Measurements from ENCODE around the gene KY.
A peak's percentile ranks its signal among the peaks of the same experiment; 100 is the strongest.

DNA sequence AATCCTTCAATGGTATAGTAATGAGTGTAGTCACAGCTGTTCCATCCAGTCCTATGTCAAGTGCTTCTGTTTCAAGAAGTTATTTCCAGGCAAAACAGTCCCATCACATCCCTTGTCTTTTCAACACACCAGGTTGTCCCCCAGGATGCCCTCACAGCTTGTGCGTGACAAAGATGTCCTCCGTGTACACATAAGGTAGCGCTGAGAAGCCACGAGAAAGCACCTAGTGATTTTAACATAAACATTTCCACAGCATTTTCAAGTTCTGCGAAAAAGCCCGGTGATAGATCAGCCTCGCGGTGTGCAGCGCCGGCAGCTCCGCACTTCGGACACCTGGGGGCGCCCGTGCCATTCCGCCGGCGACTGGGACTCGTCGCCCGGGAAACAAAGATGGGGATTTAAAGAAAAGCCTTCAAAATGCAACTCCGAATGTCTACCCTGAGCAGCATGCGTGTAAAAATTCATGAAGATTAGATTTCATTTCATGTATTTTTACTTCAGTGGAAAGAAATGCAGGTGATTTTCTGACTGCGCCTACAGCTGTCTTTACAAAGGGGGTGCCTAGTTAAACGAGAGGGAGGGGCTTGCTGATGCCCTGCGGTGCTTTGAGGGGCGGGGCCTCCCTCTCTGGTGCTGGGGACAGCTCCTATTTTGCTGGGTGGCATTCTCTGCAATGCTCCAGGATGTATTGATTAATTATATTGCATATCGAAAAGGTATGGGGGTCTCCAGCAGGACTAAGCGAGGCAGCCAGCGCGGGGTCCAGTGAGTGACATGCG, 49.9 kb downstream of the KY start:
- TF ChIP-seq, protein P1, sequence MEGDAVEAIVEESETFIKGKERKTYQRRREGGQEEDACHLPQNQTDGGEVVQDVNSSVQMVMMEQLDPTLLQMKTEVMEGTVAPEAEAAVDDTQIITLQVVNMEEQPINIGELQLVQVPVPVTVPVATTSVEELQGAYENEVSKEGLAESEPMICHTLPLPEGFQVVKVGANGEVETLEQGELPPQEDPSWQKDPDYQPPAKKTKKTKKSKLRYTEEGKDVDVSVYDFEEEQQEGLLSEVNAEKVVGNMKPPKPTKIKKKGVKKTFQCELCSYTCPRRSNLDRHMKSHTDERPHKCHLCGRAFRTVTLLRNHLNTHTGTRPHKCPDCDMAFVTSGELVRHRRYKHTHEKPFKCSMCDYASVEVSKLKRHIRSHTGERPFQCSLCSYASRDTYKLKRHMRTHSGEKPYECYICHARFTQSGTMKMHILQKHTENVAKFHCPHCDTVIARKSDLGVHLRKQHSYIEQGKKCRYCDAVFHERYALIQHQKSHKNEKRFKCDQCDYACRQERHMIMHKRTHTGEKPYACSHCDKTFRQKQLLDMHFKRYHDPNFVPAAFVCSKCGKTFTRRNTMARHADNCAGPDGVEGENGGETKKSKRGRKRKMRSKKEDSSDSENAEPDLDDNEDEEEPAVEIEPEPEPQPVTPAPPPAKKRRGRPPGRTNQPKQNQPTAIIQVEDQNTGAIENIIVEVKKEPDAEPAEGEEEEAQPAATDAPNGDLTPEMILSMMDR (conservative IDR thresholded peaks at IDR 0.05; ENCODE audit: low read length): peak; percentile 95
- no peak for TF ChIP-seq EZH2phosphoT487 (IDR thresholded peaks at IDR 0.05; ENCODE audit: borderline replicate concordance, low read depth, low read length)

Measured in OCI-LY7 (cell line).